NCI-H2107 treated with DMSO at 0.1 percent for 48 hours (cell line): ENCODE measurements around the gene MRPL18.
"Not testable (repeated sequence)": the region's sequence is repeated elsewhere in the genome, so short reads cannot be mapped to it uniquely, and the experiment has no call there.

Experiments used
- DNase-seq: peaks from one replicate; lab custom pipeline; 2025; ENCODE audit not compliant: unreplicated experiment; lab: John Stamatoyannopoulos, UW

MRPL18 gene

DNA sequence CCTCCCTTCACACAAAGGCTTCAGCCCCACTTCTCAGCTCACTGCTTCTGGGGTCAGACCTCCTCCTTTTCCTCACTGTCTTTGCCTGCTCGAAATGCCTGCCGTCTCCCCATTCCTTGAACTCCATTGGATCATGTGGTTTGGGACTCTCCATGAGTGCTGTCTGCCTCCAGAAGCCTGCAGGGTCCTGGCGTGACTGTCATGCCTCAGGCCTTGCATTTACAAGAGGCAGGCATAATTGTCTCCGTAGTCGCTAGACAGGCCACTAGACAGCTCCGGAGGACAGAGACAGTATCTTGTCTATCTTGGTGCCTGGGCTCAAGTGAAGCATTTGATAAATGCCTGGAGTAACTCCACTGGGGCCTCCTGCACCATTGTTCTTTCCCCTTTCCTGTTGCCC lies 25.1 kb downstream of the MRPL18 start:
- DNase-seq: no peak

GRCh38 chr6:159816775-159817174 lies 26.5 kb downstream of the MRPL18 start:
- DNase-seq: not testable (repeated sequence)

DNA sequence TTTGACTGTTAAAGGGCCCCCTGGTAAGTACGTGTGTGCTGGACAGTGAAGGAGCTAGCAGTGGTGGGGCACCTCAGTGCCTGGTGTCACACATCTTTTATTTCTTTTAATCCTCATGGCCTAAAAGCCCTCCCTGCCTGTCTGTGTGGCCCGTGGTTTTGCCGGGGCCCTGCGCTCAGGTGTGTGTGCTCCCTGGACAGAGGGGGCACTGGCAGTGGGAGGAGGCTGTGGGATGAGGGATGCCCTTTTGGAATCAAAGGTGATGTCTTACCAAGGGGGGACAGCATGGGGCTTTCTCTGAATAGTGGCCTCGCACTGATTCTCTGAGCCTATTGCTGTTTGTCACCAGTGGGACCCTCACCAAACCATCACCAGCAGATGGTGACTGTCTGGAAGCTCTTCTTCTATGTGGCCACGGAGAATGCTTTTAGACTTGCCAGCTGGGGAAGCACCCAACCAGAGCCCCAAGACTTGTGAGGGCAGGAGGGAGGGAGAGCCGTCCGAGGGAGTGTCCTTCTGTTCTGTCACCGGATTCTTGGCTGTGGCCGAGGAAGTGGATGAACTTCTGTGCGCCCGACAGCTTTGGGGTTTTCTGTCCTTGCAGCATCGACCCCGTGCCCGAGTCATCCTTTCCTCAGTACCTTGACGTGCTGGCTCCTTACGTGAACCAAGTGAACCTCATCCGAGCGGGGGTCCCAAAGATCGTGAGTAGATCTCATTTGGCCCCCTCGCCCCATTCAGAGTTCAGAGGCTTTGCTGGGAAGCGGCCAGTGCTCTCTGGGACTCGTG lies 27.9 kb downstream of the MRPL18 start:
- no peak for DNase-seq

DNA sequence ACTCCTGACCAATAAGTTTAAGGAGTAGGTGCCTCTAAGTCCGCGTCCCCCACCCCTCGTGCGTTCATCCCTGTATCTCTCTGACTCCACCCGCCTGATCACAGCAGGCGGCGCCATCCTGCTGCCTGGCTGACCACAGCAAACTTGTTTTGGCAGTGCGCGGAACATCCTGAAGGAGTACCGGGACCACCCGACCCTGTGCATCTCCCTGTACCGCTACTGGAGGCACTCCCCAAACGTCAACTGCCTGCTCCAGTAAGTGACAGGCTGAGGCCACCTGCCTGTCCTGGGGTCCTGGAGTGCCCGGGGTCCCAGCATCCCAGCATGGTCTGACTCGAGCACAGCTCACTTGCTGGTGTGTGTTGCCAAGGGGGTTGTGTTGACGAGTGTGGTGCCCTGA lies 28.8 kb downstream of the MRPL18 start:
- DNase-seq: no peak

GRCh38 chr6:159819932-159820640 lies 29.8 kb downstream of the MRPL18 start:
- DNase-seq: no peak

DNA sequence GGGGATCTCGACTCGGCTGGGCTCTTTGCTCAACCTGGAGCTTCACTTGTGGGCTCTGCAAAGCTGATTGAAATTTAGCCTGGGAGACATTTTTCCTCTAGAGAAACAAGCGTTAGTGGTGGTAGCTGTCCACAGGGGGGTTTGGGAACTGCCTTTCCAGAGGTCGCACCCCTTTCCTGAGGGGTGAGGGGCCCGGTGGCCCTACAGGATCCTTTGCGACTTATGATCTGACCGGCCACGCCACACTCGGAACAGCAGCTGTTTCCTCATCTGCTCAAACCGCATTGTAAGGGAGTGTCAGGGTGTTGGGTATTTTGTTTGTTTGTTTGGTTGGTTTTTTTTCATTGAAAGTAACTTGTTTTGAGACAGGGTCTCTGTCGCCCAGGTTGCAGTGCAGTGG lies 30.9 kb downstream of the MRPL18 start:
- no peak for DNase-seq

GRCh38 chr6:159821726-159822125 lies 31.5 kb downstream of the MRPL18 start:
- DNase-seq: no peak

GRCh38 chr6:159823953-159824352 lies 33.7 kb downstream of the MRPL18 start:
- DNase-seq: no peak

DNA sequence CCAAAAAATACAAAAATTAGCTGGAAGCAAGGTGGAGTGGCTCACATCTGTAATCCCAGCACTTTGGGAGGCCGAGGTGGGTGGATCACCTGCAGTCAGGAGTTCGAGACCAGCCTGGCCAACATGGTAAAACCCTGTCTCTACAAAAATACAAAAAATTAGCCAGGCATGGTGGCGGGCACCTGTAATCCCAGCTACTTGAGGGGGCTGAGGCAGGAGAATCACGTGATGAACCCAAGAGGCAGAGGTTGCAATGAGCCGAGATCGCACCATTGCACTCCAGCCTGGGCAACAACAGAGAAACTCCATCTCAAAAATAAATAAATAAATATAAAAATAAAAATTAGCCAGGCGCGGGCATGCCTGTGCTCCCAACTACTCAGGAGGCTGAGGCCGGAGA lies 34.4 kb downstream of the MRPL18 start:
- DNase-seq: not testable (repeated sequence)

DNA sequence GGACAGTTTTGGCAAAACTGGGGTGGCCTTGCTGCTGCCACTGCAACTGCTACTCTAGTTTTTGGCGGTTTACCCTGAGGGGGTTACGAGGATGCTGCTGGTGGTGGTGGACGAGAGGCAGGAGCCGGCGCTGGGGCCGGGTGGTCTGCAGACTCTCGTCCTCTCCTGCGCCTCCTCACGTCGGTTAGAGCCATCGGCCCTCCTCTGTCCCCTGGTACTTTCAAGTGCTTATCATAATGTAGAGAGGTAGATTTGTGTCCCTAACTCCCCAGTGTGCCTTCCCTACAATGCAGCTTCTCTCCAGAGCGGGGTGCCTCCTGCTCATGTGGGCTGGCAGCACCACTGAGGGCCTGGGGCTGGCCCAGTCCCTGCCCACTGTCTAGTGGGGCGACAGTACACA lies 35.7 kb downstream of the MRPL18 start:
- no peak for DNase-seq

DNA sequence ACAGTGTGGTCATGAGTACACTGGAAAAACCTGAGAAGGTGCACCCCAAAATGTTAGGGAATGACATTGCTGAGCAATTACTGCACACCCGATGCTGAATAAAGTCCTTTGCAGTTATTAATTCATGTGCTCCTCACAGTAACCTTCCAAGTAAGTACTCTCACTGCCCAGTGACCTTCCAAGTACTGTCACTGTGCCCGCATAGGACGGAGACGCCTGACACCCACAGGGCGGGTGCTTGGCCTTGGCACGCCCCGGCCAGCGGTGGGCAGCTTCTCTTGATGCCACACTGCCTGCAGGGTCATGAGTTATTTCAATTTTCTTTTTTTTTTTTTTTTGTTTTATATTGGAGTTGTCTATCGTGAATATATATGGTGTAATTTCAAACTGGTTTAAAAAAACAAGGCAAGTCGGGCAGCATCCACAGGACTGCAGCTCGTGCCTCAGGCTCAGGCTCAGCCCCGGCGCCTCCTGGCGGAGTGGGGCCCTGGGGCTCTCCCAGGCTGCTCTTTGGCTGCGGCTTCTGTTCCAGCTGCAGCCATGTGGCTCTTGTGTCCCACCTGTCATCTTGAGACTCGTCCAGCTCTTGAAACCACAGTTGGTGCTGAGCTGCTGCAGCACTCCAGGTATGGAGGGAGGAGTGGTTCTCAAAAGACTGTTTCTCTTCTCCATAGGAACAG lies 36.8 kb downstream of the MRPL18 start:
- peak; percentile 74 for DNase-seq

- no peak for DNase-seq
Observed at GRCh38 chr6:159828074-159828473, 37.8 kb downstream of the MRPL18 start.

GRCh38 chr6:159829526-159829925 lies 39.3 kb downstream of the MRPL18 start:
- no peak for DNase-seq

- DNase-seq: peak; percentile 6
Observed at GRCh38 chr6:159830501-159831372, 40.5 kb downstream of the MRPL18 start.

GRCh38 chr6:159831373-159831679 lies 41.1 kb downstream of the MRPL18 start:
- DNase-seq: peak; percentile 16

GRCh38 chr6:159832946-159833345 lies 42.7 kb downstream of the MRPL18 start:
- no peak for DNase-seq

GRCh38 chr6:159833556-159833955 lies 43.3 kb downstream of the MRPL18 start:
- DNase-seq: no peak

DNA sequence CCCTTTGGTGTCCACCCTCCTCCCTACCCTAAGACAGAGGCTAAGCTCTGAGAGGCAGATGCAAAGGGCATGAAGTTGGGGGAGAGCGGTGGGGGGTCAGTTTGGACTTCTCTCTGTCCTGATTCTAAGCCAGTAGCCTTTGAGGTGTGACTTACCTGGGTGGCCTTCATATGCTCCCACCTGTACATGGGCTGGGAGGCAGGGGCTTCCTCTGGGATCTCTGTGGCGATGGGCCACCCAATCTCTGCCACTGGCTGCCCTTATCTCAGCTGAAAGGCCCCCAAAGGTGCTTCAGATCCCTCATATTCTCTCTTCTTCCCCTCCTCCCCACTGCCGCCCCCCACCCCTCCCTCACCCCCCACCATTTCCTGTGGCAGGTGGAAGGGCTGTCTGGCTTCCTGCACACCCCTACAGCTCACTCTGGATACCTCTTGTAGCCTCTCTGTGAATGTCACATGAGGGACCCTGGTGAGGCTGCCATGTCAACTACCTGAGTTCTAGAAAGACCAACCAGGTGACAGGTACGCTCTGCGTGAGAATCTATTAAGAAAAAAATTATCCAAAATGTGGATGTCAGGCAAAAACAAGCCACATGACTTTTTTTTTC lies 43.8 kb downstream of the MRPL18 start:
- no peak for DNase-seq

- DNase-seq: no peak
Observed at GRCh38 chr6:159836718-159837490, 46.6 kb downstream of the MRPL18 start.

DNA sequence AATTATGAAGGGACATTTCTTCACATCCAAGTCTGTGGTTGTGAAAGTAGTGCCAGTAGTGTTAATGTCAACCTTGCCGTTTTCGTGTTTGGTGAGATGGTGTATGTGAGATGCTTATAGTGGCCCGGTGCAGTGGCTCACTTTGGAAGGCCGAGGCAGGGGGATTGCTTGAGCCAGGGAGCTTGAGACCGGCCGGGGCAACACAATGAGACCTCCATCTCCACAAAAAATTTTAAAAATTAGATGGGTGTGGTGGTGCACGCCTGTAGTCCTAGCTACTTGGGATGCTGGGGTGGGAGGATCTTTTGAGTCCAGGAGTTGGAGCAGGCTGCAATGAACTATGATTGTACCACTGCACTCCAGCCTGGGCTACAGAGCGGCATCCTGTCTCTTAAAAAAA lies 47.2 kb downstream of the MRPL18 start:
- no peak for DNase-seq
